ENCODE results near the gene SANBR.
A peak's percentile ranks its signal among the peaks of the same experiment; 100 is the strongest.

The SANBR gene

DNA sequence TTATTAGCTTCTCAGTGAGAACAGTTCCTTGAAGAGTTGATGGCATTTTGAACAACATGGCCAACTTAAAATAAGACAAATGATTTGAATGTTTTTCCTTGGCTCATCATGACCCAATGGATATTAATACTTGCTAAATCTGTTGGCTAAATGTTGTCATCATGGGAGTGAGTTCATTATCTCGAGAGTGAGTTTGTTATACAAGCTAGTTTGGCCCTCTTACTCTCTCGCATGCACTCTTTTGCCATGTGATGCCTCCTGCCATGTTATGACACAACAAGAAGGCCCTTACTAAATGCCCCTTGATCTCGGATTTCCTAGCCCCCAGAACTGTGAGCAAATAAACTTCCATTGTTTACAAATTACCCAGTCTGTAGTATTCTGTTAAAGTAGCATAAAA is 22.9 kb upstream of the SANBR start:
- Mint-ChIP-seq H3K27ac (no peak overlapping the region), H3K27me3 (ENCODE audit: low read depth) (no peaks in the 10 kb centered on the region), H3K4me3 (no peak overlapping the region), H3K4me1 (peaks cover 5% of the 10 kb centered on the region), H3K9me3 (peaks cover 16% of the 10 kb centered on the region), H3K36me3 (ENCODE audit: low read depth) (peaks cover 62% of the 10 kb centered on the region)
- TF ChIP-seq, protein P1, sequence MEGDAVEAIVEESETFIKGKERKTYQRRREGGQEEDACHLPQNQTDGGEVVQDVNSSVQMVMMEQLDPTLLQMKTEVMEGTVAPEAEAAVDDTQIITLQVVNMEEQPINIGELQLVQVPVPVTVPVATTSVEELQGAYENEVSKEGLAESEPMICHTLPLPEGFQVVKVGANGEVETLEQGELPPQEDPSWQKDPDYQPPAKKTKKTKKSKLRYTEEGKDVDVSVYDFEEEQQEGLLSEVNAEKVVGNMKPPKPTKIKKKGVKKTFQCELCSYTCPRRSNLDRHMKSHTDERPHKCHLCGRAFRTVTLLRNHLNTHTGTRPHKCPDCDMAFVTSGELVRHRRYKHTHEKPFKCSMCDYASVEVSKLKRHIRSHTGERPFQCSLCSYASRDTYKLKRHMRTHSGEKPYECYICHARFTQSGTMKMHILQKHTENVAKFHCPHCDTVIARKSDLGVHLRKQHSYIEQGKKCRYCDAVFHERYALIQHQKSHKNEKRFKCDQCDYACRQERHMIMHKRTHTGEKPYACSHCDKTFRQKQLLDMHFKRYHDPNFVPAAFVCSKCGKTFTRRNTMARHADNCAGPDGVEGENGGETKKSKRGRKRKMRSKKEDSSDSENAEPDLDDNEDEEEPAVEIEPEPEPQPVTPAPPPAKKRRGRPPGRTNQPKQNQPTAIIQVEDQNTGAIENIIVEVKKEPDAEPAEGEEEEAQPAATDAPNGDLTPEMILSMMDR (IDR thresholded peaks at IDR 0.05; ENCODE audit: unreplicated experiment in 3 of 3), result no peak

DNA sequence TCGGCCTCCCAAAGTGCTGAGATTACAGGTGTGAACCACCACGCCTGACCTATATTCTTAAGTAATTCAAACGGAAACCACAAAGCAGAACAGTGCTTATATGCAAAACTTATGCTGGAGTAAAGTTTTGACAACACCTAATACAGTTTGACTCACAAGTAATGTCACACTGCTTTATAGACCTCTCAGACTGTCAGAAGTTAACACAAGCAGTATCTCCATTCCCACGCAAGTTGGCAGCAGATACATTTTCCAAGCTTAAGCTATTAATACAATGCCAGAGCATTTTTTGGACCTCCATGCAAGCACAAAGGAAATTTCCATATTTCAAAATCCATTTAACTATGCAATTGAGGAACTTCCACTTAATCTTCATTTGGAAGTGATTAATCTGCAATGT is 21.0 kb upstream of the SANBR start:
- H3K36me3 Mint-ChIP-seq (ENCODE audit: low read depth), result peaks cover 56% of the 10 kb centered on the region
- no peak overlapping the region for H3K4me3 Mint-ChIP-seq
- no peaks in the 10 kb centered on the region for H3K9me3 Mint-ChIP-seq
- H3K4me1 Mint-ChIP-seq, result peaks cover 5% of the 10 kb centered on the region
- no peak overlapping the region for H3K27ac Mint-ChIP-seq
- TF ChIP-seq, protein P1 (IDR thresholded peaks at IDR 0.05; ENCODE audit: unreplicated experiment in 3 of 3), result no peak
- H3K27me3 Mint-ChIP-seq (ENCODE audit: low read depth), result no peaks in the 10 kb centered on the region

DNA sequence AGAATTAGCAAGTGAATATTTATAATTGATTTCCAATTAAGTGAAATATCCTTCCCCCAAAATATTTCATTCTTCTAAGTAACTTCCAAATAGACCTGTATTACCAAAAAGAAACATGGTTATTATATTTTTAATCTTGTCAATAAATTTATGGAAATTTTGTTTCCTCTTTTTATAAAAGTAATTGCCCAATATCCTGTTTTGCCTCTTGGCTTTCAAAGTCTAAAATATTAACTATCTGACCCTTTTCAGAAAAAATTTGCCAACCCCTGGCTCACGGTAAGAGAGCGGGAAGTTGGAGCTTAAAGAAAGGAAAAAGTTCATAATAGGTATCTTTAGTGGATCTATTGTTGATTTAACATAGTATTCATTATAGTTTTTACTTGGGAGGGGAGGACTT is 20.4 kb upstream of the SANBR start:
- peak overlapping the region in 1 of 3 experiments; percentile 3 for H3K27ac Mint-ChIP-seq
- no peaks in the 10 kb centered on the region for H3K27me3 Mint-ChIP-seq (ENCODE audit: low read depth)
- H3K36me3 Mint-ChIP-seq (ENCODE audit: low read depth), result peaks cover 51% of the 10 kb centered on the region
- peaks cover 5% of the 10 kb centered on the region for H3K4me1 Mint-ChIP-seq
- TF ChIP-seq, protein P1 (IDR thresholded peaks at IDR 0.05; ENCODE audit: unreplicated experiment in 3 of 3), result no peak
- H3K4me3 Mint-ChIP-seq, result no peak overlapping the region
- no peaks in the 10 kb centered on the region for H3K9me3 Mint-ChIP-seq

DNA sequence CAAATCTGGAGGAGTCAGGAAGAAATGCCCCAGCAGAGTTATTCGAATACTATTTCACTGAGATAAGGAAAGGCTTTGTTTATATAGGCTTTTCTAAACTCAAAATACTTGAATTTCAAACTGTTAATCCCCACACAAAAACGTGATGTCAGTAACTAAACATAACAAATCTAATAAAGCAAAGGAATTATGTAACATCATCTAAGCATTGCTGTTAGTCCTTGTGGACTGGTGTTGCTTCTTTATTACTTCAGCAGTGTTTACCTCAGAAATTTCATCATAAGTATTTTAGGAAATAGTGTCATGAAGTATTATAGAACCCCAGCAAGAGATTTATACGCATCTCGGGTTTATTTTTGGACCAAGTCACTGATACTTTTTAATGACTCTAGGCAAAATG is 19.7 kb upstream of the SANBR start:
- Mint-ChIP-seq H3K36me3 (ENCODE audit: low read depth) (peaks cover 52% of the 10 kb centered on the region), H3K4me1 (peaks cover 5% of the 10 kb centered on the region), H3K27me3 (ENCODE audit: low read depth) (no peaks in the 10 kb centered on the region), H3K9me3 (no peaks in the 10 kb centered on the region), H3K27ac (peak overlapping the region; percentile 3 to 17 (median 9)), H3K4me3 (no peak overlapping the region)
- TF ChIP-seq, protein P1 (IDR thresholded peaks at IDR 0.05; ENCODE audit: unreplicated experiment in 3 of 3), result no peak

DNA sequence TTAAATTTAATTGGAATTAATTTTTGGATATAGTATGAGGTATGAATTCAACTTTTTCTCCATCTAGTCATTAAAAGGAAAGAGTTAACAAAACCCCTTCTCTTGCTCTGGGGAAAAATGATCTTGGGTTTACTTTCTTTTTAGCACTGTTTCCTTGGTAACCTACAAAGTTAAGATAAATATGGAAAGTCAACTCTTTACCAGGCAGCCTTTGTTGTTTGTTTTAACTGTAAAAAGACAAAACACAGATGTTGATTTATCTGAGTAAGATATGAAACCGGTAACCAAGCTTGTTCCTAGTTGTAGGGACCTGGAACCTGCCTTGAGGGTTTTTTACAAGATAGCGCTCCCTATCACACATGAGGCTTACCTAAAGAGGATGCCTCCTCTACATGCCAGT is 10.1 kb upstream of the SANBR start:
- Mint-ChIP-seq H3K27me3 (ENCODE audit: low read depth) (no peaks in the 10 kb centered on the region), H3K9me3 (no peaks in the 10 kb centered on the region)

DNA sequence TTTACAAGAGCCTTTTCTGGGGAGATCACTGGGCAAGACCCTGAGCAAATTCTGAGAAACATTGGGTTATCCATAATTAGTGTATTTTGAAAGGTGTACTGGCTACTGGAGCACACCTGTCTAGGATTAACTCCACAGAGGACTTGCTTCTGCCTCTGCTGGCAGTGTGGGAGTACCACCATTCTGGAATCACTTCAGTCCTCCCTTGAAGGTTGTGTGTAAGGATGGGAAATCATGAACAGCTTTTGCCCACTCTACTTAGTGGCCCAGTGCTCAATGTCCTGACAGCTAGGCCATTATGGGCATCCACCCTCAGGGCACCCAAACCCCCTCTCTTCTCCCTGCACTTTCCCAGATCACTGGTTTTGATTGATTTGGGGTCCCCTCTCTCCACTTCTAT is 8.1 kb upstream of the SANBR start:
- Mint-ChIP-seq H3K27ac (no peak overlapping the region), H3K9me3 (no peaks in the 10 kb centered on the region), H3K27me3 (ENCODE audit: low read depth) (no peaks in the 10 kb centered on the region), H3K4me3 (no peak overlapping the region), H3K36me3 (ENCODE audit: low read depth) (peaks cover 29% of the 10 kb centered on the region), H3K4me1 (no peaks in the 10 kb centered on the region)
- TF ChIP-seq, protein P1 (IDR thresholded peaks at IDR 0.05; ENCODE audit: unreplicated experiment in 3 of 3), result no peak

More for the DNA sequence above, 10.1 kb upstream of the SANBR start:
- Mint-ChIP-seq H3K36me3 (ENCODE audit: low read depth) (peaks cover 33% of the 10 kb centered on the region), H3K4me3 (no peak overlapping the region), H3K4me1 (no peaks in the 10 kb centered on the region), H3K27ac (no peak overlapping the region)
- TF ChIP-seq, protein P1 (IDR thresholded peaks at IDR 0.05; ENCODE audit: unreplicated experiment in 3 of 3), result no peak
